Lower leg skin (tissue), 3 donors: ENCODE results near the gene CCDC33.

Experiments
- CTCF ChIP-seq, 3 donors: fragments of 450-650 bp; IDR thresholded peaks; one replicate each; pipeline ENCODE4 v1.5.1; 2016; ENCODE audit warnings: antibody characterized with exemption in 3 of 3, mild to moderate bottlenecking in 3 of 3, moderate library complexity in 2 of 3
- POLR2A ChIP-seq, 2 donors: fragments of 450-650 bp; IDR thresholded peaks; one replicate each; pipeline ENCODE4 v1.6.1; 2016 to 2017; ENCODE audit warnings: antibody characterized with exemption in 2 of 2, mild to moderate bottlenecking in 1 of 2, moderate library complexity in 1 of 2

DNA sequence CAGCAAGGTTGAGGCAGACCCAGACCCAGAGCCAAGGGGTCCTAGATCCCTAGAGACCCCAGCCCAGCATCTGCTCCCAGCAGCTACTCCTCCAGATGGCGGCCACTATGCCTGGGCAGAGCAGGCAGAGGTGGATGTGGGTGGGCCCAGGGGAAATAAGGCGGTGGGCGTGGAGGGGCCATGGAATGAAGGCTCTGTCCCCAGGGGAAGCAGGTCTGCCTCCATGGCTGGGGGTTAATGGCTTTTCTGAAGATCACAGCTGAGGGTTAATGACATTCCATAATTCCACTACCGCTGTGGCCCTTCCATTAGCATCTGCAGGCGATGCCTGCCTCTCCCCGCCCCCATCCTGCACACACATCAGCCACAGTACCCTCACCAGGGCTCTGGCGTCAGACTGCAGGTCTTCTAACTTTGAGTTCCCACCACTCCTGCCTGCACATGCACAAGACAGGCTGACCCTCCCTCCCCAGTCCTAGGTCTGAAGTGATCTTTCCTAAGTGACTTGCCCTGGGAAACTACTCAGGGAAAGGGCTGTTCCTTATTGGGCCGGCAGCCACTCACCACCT is 41.2 kb downstream of the CCDC33 start:
- no peak for TF ChIP-seq POLR2A (IDR thresholded peaks at IDR 0.05)
- TF ChIP-seq CTCF (IDR thresholded peaks at IDR 0.05), result no peak
